GM18517 (cell line): ENCODE results near the gene PIGZ.

ENCODE experiments used
- ATAC-seq: cut with Tn5 transposase; IDR thresholded peaks from one replicate; pipeline ENCODE4 v1.9.1; 2021; ENCODE audit warnings: mild to moderate bottlenecking, moderate library complexity; ENCODE audit not compliant: unreplicated experiment

The PIGZ gene

DNA sequence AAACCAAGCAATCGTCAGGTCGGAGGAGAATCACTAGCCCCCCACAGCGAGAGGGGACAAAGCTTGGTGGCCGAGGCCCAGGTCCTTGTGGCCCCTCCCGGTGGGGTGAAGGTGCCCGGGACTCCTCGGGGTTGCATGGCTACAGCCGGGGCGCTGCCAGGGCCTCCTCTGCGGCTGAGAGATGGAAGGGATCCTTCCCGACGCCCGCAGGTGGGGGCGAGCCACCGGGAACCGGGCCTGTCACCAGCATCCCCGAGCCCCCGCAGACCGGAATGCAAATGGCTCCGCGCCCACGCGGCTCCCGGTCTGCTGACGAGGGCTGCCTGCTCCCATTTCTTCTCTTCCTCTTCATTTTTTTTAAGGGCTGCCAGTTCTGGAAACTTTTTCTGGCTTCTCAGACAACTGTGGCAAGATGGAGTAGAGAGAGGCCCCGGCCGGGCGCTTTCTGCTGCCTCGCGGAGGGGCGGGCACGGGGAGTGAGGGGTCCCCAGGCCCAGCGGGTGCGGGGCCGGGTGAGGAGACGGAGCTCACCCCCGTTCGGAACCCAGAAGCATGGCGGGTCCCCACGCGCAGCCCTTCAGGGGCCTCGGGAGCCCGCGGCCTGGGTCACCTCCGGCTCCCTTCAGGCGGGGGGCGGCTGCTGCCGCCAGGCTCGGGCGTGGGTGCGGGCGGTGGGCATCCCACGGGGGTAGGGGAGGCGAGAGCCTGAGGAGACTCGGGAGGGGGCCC, 33.5 kb upstream of the PIGZ start:
- ATAC-seq = no peak

- ATAC-seq = no peak
Observed at GRCh38 chr3:197001106-197001971, 32.7 kb upstream of the PIGZ start.

DNA sequence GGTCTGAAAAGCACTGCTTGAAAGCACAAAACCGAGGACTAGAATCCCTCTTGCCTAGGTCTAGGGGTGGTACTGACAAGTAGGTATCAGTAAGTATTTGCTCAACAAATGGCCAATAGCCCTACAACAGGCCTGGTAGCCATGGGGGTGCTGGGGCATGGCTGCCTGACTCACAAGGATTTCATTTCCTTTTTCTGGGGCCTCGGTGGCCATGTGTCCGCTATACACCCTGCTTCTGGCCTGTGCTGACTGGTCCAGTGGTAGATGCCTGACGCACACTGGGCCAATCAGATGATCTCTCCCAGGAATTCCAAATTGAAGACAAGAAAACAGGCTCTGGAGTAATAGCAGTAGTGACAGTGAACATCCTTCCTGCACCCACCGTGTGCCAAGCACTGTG, 31.6 kb upstream of the PIGZ start:
- no peak for ATAC-seq

DNA sequence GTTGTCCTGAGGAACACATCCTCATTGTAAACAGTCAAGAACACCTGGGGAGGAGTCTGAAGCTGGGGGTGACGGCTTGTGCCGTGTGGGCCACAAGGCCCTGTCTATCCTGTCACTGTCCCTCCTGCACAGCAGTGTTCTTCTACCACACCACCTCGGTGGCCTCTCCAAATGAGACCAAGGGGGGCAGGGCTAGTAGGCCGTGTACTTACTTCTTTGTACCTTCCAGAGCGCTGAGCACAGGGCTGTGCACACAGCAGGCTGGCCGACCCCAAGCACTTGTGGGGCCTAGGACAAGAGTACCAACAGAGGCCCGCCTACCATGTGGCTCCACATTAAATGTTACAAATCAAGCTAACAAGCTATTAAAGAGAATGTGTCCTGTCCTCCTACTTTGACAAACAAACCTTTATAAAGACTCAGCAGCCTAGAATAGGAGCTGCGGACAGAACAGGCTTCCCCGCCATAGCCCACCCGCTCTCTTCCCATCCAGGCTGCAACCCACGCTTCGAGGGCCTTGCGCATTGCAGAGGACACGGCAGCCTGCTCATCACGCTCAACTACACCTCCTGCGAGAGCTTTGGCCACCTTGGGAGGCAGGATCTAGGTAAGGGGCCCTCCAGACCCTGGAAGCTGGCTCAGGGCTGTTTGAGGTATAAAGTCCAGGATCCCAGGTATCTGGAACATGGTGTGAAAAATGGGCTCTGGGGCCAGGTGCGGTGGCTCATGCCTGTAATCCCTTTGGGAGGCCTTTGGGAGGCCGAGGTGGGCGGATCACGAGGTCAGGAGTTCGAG, 30.5 kb upstream of the PIGZ start:
- no peak for ATAC-seq

GRCh38 chr3:196997311-196997710, 28.7 kb upstream of the PIGZ start:
- ATAC-seq = no peak

GRCh38 chr3:196996454-196997265, 28.0 kb upstream of the PIGZ start:
- ATAC-seq = no peak

DNA sequence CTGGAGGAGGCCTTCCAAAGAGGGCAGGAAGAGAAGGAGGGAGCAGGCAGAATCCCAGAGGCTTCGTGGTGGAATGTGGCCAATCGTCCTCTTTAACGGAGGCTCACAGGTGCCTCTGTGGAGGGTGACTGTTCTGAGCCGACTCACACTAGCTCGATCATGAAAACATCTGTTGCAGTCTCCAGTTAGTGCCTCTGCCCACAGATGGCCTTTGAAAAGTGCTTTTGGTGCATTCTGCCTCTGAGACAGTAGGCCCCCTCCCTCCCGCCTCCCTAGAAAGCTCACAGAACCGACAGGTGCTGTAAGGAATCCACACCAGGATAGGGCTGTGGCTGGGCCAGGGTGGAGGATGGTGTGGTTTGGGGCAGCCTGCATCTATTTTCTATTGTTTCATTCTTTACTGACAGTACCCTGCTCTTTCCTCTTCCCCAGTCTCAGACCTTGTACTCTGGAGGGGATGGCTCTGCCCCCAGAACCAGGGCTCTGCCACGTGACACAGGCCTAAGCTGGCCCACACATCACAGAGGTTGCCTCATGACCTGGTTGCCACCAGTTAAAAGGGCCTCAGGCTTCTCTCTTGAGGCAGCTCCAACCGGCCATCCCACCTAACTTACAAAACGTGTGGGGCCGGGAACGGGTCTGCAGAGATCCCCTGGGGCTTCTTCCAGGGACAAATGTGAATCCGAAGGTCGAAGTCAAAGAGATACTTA, 27.2 kb upstream of the PIGZ start:
- no peak for ATAC-seq

DNA sequence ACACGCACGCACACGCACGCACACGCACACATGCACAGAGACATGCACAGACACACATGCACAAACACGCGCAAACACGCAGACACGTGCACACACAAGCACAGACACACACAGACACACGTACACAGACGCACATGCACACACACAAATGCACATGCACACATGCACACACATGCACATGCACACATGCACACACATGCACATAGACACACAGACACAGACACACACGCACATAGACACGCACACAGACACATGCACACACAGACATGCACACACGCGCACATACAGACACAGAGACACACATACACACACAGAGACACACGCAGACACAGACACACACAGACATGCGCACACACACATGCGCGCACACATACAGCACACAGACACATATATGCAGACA, 26.4 kb upstream of the PIGZ start:
- ATAC-seq = no peak

DNA sequence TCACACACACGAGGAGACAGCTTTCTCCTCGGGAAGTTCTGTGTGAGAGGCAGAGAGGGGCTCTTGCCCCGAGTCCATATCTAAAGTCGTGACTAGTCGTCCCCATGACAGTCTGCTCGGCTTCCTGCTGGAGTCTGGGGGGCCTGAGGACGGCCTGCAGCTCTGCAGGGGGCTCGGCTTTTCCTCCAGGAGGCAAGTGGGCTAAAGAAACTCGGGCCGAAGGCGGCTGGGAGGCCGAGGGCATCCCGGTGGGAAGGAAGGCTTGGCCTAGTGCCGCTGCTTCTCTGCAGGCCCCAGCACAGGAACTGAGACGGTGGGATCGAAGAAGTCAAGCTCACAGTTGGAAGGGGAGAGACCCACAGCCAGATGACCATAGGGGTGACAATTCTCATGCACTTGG, 25.4 kb upstream of the PIGZ start:
- ATAC-seq = no peak

DNA sequence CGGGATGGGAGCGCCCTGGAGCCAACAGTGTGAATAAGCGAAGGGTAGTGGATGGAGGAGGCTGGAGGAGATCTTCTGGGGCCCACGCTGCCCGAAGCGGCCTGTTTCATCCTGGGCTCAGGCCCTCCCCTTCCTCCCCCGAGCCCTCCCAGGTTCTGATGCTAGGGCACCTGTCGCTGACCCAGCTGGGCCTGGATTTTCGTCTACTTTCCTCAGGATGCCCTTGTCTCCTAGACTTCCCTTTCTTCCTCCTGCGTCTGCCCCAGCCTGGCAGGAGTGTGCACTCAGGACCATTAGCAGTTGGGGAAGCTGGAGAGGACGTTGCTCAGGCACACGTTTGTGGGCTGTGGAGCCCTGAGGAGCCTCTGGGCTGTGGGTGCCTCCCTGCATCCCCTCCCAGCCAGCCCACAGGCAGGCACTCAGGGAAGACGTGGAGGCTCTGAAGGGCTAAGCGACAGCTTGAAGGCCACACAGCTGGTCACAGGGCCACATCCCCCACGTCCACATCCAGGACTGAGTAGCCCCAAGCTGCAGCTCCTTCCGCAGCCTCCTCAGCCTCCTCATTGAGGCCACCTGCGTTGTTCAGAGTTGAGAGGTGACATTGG, 23.9 kb upstream of the PIGZ start:
- no peak for ATAC-seq

- no peak for ATAC-seq
Observed at GRCh38 chr3:196991581-196992460, 23.2 kb upstream of the PIGZ start.

- no peak for ATAC-seq
Observed at GRCh38 chr3:196990601-196991007, 22.0 kb upstream of the PIGZ start.

- no peak for ATAC-seq
Observed at GRCh38 chr3:196989721-196990262, 21.2 kb upstream of the PIGZ start.

DNA sequence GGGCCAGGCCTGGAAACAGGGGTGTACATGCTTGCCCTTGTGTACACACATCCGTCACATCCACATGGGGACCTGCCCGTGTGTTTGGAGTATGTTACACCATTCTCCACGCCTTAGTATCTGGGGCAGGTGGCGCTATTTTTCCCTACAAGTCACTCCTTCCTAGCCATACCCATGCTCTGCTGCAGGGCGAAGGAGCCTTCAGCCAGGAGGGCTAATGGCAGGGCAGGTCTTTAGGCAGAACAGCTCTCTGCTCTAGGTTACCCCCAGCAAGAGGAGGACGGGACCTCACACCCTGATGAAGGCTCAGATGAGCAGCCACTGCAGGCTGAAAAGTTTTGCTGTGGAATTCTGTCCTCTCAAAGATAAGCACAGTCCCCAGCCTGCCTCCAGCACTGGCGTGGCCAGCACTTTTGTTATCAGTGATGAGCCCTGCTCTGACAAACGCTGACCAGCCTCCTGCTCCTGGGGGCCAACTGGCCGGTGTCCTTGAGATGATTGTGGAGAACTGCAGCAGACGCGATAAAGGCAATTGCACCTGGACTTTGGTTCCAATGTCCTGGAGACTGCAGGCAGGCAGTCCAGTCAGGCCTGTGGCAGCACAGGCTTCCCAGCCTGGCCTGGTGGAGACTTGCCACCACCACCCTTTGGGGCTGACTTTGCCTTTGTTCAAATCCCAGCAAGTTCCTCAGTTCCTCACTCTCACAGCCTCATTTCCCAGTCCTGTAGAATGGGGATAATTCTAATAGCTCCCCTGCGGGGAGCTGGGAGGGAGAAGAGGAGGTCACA, 19.8 kb upstream of the PIGZ start:
- ATAC-seq = no peak

DNA sequence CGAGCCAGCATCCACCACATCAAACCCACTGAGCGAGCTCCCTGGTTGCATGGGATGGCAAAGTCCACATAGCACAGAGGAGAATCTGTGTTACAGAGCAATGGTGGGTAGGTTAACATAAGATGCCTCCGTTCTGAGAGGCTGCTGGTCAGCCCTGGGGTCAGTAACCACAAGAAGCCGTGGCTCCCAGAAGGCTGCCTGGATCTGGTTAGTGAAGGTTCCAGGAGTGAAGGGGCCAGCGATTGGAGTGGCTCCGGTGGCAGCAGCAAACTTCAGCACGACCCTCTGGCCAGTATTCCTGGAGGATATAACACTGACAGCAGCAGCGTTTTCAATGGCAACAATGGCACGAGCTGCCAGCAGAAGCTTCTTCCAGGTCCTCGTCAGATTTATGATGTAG, 18.4 kb upstream of the PIGZ start:
- ATAC-seq = no peak

DNA sequence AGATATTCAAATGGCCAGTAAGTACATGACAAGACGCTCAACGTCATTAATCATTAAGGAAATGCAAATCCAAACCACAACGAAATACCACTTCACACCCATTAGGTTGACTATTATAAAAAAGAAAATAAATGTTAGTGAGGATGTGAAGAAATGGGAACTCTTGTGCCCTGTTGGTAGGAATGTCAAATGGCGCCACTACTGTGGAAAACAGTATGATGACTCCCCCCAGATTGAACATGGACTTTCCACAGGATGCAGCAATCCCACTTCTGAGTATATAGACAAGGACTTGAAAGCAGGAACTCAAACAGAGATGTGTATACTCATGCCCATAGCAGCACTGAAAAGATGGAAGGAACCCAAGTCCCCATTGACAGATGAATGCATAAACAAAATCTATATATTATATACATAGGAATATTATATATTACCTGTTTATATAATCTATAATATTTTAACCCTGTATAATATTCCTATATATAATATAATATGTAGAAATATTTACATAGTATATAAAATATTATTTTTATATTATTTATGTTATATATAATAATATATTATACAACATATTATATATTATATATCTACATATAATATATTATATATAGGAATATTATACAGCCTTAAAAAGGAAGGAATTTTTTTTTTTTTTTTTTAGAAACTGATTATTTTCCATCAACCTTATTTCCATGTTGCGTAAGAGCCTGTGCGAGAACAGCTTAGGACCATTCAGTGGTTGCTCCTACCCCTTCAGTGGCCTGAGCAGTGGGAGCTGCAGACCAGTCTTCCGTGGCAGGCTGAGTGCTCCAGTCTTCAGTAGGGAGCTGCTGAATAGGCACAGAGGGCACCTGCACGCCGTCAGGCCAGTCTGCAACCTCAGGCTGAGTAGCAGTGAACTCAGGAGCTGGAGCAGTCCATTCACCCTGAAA, 17.6 kb upstream of the PIGZ start:
- ATAC-seq = no peak

GRCh38 chr3:196985298-196985697, 16.7 kb upstream of the PIGZ start:
- no peak for ATAC-seq
